Measurements from ENCODE around the gene GRK5. TPM values are rescaled to one million over a fixed set of nuclear protein-coding genes. Genes with fewer than 3 reads are reported as not detected.
A peak's percentile ranks its signal among the peaks of the same experiment; 100 is the strongest.

GRK5 gene
- total and polyA plus RNA-seq, 9 of the 15 experiments (the other 6 are each of a cell fraction or from before 2014, with no cell fraction given), result 0.46 to 0.83 (median 0.67) TPM; not detected in 2

DNA sequence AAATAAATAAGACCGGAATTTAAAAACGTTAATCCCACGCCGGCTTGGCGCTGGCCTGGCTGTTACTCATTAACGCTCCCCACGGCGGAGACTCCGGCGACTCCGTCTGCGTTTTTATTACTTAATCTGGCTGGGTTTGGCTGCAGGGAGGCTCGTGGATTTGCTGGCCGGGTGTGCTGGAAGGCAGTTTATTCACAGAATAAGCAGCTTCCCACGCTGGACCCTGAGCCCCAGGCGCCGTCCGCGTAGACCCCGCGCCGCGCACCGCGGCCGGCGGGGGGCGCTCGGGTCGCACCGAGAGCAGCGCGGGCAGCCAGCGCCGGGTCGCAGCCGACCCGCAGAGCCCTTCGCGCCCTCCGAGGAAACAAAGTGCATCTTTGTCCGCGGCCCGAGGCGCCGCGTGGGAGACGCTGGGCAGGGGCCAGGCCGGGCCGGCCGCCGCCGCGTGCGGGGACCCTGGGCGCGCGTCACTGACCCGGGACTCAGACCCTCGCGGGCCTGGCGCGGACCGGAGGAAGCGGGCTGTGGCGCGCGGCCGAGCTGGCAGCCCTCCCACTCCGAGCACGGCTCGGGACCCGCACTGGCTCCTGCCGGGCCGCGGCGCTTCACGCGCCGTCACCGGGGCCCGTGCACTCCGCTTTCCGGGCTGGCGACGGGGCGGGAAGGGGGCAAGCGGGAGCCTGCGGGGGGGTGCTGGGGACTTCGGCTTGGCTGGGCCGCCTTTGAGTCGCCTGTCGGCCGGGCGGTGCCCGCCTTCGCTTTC, 587 bp upstream of the GRK5 start (continued):
- TF ChIP-seq ZNF583 (CRISPR knock-in tag; IDR thresholded peaks at IDR 0.05), result no peak
- TF ChIP-seq, protein P1, sequence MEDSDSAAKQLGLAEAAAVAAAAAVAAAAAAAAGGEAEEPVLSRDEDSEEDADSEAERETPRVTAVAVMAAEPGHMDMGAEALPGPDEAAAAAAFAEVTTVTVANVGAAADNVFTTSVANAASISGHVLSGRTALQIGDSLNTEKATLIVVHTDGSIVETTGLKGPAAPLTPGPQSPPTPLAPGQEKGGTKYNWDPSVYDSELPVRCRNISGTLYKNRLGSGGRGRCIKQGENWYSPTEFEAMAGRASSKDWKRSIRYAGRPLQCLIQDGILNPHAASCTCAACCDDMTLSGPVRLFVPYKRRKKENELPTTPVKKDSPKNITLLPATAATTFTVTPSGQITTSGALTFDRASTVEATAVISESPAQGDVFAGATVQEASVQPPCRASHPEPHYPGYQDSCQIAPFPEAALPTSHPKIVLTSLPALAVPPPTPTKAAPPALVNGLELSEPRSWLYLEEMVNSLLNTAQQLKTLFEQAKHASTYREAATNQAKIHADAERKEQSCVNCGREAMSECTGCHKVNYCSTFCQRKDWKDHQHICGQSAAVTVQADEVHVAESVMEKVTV (CRISPR knock-in tag; IDR thresholded peaks at IDR 0.05), result 0 out of 2 replicates have a peak, but pooled peaks have one; percentile 12
- TF ChIP-seq NONO (IDR thresholded peaks at IDR 0.05; ENCODE audit: low read depth in 2 of 2, low read length in 1 of 2), result peak; percentile 37 to 61; a peak in 2 of 4 replicates
- no peak for TF ChIP-seq PTRF (tag; IDR thresholded peaks at IDR 0.05)
- no peak for TF ChIP-seq HLTF (IDR thresholded peaks at IDR 0.05)
- TF ChIP-seq, protein P2, sequence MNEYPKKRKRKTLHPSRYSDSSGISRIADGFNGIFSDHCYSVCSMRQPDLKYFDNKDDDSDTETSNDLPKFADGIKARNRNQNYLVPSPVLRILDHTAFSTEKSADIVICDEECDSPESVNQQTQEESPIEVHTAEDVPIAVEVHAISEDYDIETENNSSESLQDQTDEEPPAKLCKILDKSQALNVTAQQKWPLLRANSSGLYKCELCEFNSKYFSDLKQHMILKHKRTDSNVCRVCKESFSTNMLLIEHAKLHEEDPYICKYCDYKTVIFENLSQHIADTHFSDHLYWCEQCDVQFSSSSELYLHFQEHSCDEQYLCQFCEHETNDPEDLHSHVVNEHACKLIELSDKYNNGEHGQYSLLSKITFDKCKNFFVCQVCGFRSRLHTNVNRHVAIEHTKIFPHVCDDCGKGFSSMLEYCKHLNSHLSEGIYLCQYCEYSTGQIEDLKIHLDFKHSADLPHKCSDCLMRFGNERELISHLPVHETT (CRISPR knock-in tag; conservative IDR thresholded peaks at IDR 0.05 in 1 of 2, IDR thresholded peaks at IDR 0.05 in 1 of 2), result 0 out of 4 replicates have a peak, but pooled peaks of 1 of the 2 experiments have one; percentile 37
- peak; percentile 60 for TF ChIP-seq ZFX (CRISPR knock-in tag; IDR thresholded peaks at IDR 0.05)
- TF ChIP-seq, protein P3, sequence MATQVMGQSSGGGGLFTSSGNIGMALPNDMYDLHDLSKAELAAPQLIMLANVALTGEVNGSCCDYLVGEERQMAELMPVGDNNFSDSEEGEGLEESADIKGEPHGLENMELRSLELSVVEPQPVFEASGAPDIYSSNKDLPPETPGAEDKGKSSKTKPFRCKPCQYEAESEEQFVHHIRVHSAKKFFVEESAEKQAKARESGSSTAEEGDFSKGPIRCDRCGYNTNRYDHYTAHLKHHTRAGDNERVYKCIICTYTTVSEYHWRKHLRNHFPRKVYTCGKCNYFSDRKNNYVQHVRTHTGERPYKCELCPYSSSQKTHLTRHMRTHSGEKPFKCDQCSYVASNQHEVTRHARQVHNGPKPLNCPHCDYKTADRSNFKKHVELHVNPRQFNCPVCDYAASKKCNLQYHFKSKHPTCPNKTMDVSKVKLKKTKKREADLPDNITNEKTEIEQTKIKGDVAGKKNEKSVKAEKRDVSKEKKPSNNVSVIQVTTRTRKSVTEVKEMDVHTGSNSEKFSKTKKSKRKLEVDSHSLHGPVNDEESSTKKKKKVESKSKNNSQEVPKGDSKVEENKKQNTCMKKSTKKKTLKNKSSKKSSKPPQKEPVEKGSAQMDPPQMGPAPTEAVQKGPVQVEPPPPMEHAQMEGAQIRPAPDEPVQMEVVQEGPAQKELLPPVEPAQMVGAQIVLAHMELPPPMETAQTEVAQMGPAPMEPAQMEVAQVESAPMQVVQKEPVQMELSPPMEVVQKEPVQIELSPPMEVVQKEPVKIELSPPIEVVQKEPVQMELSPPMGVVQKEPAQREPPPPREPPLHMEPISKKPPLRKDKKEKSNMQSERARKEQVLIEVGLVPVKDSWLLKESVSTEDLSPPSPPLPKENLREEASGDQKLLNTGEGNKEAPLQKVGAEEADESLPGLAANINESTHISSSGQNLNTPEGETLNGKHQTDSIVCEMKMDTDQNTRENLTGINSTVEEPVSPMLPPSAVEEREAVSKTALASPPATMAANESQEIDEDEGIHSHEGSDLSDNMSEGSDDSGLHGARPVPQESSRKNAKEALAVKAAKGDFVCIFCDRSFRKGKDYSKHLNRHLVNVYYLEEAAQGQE (IDR thresholded peaks at IDR 0.05; ENCODE audit: borderline replicate concordance), result peak; percentile 80
- TF ChIP-seq, protein P3 (CRISPR knock-in tag; IDR thresholded peaks at IDR 0.05; ENCODE audit: low read depth), result no peak
- no peak for TF ChIP-seq LARP7 (IDR thresholded peaks at IDR 0.05)
- TF ChIP-seq TAF9B (IDR thresholded peaks at IDR 0.05; ENCODE audit: partially characterized antibody), result no peak
- no peak for TF ChIP-seq NR2C2 (CRISPR knock-in tag; IDR thresholded peaks at IDR 0.05)
- TF ChIP-seq NR2C2 (tag; IDR thresholded peaks at IDR 0.05), result peak; percentile 14; the same call in 1 of the 2 replicates
- peak in 1 of 2 experiments; percentile 61; a peak in 1 of 4 replicates for TF ChIP-seq FOXA3 (CRISPR knock-in tag; conservative IDR thresholded peaks at IDR 0.05 in 1 of 2, IDR thresholded peaks at IDR 0.05 in 1 of 2)
- peak; percentile 21 for TF ChIP-seq GABPA (tag; conservative IDR thresholded peaks at IDR 0.05; ENCODE audit: low read depth)
- no peak for TF ChIP-seq BMI1 (IDR thresholded peaks at IDR 0.05; ENCODE audit: low read length)

Data from K562 (cell line).